ENCODE results near the gene LRRC59.
"Not testable (repeated sequence)": the region's sequence is repeated elsewhere in the genome, so short reads cannot be mapped to it uniquely, and the experiment has no call there.

LRRC59 gene

DNA sequence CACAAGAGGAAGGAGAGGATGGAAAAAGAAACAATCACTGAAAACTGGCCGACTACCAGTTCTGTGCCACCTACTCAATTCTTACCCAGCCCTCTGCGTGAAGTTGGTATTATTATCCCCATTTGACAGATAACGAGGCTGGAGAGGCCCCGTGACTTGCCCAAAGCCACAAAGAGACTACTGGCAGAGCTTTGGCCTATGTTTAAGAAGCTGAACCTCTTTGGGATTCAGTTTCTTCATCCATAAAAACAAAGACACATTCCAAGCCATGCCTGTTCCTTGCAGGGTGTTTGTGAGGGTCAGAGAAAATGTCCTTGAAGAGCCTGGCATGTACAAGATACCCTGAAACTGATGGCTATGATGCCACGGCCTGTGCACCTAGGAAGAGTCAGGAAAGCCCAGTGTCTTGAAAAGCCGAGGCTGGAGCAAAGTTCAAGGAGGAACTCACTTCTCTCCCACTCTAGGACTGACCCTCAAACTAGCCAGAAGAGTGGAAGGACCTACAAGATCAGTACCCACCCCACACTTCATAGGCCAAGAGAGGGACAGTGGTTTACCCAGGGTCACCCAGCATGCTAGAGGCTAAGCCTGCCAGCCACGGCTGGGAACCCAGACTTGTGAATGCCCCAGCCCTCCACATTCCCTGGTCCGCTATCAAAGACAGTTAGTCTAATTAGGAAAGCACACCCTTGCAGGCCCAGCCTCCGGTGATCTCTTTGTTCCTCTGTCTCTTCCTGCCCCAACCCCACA lies 27.1 kb upstream of the LRRC59 start:
- no peak for DNase-seq

DNA sequence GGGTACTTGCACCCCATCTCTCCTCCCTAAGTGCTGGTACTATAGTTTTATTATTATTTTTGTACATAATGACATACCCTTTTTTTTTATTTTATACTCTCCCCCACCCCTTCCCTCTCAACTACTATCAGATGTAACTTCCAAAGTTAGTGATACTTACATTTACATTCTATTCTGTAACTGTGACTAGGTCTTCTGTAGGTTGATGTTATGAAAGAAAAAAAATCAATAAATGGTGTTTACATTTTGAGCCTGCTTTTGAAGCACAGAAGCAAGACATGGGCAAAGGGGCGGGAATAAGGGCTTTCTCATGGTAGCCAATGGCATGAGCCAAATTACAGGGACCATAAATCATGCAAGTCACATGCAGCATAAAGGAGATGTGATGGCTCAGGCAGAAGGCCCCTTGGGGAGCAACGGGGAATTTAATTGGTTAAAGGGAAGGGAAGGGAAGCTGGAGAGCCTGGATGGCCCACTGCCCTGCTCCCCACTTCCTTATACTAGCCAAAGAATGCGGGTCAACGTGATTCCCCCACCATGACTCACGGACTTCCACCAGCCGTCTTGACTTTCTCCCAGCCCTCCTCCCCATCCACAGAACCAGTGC lies 26.3 kb upstream of the LRRC59 start:
- DNase-seq = no peak

DNA sequence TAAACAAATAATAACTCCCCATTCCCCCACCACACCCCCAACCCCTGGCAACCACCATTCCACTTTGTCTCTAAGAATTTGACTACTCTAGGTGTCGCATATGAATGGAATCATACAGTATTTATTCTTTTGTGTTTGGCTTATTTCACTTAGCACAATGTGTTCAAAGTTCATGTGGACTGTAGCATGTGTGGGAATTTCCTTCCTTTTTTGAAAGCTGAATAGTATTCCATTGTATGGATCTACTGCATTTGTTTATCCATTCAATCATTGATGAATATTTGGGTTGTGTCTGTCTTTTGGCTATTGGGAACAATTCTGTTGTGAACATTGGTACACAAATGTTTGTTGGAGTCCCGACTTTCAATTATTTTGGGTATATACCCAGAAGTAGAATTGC lies 25.4 kb upstream of the LRRC59 start:
- no peak for DNase-seq

GRCh38 chr17:50421308-50422051 lies 24.2 kb upstream of the LRRC59 start:
- DNase-seq = no peak

GRCh38 chr17:50420419-50421112 lies 23.2 kb upstream of the LRRC59 start:
- DNase-seq = no peak

- not testable (repeated sequence) for DNase-seq
These were observed 22.3 kb upstream of the LRRC59 start for GRCh38 chr17:50419577-50419976.

DNA sequence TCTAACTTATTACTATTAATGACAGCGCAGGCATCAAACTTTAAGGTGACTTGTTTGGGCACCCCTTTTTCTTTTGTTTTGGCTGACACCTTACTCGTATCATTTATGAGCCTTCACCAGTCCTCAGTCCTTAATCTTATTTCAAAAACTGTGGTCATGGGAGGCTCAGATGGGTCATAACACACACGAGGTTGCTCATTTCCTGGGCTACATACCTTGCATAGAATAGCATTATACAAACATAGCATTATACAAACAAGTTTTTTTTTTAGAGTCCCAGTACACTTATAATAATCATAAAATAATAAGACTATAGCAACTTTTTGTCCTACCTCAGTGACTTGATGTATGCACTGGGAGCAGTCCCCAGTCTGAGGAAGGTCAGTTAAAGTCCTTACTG lies 17.5 kb upstream of the LRRC59 start:
- DNase-seq = no peak

GRCh38 chr17:50412188-50412732 lies 14.9 kb upstream of the LRRC59 start:
- DNase-seq = no peak

DNA sequence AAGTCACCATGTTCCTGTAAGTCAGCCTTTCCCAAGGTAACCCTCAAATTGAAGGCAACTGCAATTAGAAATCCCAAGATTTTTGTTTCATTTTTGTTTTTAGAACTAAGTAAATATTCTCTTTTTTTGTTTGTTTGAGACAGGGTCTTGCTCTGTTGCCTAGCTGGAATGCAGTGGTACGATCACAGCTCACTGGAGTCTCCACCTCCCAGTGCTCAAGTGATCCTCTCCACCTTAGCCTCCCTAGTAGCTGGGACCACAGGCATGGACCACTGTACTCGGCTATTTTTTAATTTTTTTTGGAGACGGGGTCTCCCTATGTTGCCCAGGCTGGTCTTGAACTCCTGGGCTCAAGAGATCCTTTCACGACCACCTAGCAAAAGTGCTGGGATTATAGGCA lies 10.6 kb upstream of the LRRC59 start:
- DNase-seq = no peak

DNA sequence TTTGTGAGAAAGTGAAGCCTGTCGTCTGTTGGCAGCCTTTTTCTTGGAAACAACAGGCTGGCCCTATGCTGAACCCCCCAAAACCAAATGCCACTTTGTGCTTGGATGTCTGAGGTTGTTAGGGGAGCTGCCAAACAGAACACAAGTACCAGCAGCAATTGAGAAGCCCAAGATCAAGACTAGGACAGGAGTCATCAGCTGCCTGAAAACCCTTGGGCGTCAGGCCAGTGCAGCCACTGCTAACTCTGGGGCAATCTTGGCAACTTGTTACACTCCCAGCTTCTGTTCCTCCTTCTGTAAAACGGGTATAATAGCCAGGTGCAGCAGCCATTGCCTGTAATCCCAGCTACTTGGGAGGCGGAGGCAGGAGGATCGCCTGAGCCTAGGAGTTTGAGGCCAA lies 9.3 kb upstream of the LRRC59 start:
- no peak for DNase-seq

- not testable (repeated sequence) for DNase-seq
These were observed 8.0 kb upstream of the LRRC59 start for GRCh38 chr17:50405351-50405750.

DNA sequence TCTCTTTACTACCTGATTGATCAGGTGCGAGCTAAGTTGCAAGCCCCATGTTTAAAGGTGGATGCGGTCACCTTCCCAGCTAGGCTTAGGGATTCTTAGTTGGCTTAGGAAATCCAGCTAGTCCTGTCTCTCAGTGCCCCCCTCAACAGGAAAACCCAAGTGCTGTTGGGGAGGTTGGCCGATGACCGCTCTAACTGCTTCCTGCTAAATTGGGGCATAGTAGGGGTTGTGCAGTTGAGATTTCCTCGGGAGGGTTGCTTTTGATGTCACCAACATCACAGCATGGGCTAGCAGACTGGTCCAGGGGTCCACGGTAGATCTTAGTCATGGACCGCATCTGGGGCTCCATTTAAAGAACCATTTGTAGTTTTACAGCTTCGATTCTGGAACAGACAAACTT lies 2.3 kb upstream of the LRRC59 start:
- not testable (repeated sequence) for DNase-seq

GRCh38 chr17:50398672-50399071 lies 1.3 kb upstream of the LRRC59 start:
- DNase-seq = not testable (repeated sequence)

GRCh38 chr17:50397919-50398285 lies 579 bp upstream of the LRRC59 start:
- no peak for DNase-seq

GRCh38 chr17:50396261-50397110 lies 837 bp downstream of the LRRC59 start:
- no peak for DNase-seq

- DNase-seq = no peak
These were observed 2.6 kb downstream of the LRRC59 start for GRCh38 chr17:50394711-50395110.

DNA sequence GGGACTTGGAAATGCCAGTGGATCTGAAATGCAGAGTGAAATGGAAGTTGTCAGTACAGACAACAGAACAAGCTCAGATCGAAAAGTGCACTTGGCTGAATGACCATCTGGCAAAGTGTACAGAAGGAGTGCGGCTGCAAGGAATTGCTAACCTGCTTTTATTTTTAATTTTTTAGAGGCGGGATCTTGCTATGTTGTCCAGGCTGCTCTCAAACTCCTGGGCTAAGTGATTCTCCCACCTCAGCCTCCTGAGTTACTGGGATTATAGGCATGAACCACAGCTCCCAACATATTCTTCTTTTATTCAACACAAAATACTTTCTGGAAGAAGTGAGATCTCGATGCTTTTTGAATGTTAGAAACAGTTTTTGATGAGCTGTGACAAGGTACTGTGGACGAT lies 3.6 kb downstream of the LRRC59 start:
- no peak for DNase-seq

GRCh38 chr17:50392621-50393020 lies 4.7 kb downstream of the LRRC59 start:
- no peak for DNase-seq

DNA sequence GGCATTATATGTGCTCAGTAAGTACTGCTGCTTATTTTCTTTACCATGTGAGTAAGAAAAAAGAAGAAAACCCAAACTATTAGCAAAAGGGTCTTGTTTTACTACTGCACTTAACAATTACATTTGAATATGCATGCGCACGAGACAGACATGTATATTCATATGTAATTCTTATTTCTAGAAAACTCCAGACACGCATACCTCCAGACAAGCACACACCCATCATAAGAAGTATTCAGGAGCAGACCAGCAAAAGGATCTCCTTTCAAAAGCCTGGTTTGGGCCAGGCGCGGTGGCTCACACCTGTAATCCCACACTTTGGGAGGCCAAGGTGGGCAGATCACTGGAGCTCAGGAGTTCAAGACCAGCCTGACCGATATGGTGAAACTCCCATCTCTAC lies 7.8 kb downstream of the LRRC59 start:
- DNase-seq = no peak

DNA sequence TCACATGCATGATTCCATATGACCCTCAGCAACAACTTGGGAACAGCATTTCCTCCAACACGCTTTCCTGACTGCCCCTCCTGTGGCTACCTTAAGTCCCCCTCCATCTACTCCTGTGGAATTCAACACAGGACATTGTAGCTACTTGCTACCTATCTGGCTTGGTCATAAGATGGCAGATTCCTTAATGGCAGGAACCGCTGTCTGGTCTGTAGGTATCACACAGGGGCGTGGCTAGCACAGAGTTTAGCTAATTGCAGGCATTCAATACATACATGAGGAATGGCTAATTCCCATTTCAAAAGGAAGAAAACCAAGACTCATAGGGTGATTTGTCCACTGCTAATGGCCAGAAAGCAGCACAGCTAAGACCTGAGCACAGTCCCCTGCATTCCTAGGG lies 8.6 kb downstream of the LRRC59 start:
- no peak for DNase-seq

DNA sequence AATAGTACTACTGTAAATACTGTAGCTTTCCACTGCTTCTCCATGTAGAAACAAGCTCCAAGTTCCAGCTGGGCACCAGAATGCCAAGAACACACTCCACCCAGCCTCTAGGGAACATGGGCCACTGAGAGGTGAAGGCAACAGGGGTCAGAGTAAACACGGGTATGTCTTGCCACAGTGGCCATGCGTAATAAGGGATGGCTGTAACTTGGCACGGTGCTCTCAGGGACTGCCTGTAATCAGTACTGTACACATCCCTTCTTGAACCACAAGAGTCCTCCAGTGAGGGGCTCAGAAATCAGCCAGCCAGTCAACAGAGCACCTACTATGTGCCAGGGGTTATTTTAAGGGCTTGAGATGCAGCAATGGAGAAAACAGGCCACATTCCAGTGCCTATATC lies 10.8 kb downstream of the LRRC59 start:
- DNase-seq = no peak

GRCh38 chr17:50382931-50383330 lies 14.4 kb downstream of the LRRC59 start:
- no peak for DNase-seq

Measured in activated CD4-positive, alpha-beta T cell treated with anti-CD3 and anti-CD28 coated beads, Interleukin-2, amount 50 U/mL, for 1 hour (primary cell).